IPS-NIHi7 (cell line): ENCODE data around the gene DPP3.
"Not testable (repeated sequence)": the region's sequence is repeated elsewhere in the genome, so short reads cannot be mapped to it uniquely, and the experiment has no call there.

Experiments
- DNase-seq: peaks from one replicate; pipeline ENCODE4 v3.0.0; 2012; ENCODE audit warnings: mixed read lengths; ENCODE audit errors: extremely low spot score

The DPP3 gene

DNA sequence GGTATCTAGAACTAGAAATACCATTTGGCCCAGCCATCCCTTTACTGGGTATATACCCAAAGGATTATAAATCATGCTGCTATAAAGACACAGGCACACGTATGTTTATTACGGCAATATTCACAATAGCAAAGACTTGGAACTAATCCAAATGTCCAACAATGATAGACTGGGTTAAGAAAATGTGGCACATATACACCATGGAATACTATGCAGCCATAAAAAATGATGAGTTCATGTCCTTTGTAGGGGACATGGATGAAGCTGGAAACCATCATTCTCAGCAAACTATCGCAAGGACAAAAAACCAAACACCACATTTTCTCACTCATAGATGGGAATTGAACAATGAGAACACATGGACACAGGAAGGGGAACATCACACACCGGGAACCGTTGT is 16.1 kb upstream of the DPP3 start:
- DNase-seq, result not testable (repeated sequence)

DNA sequence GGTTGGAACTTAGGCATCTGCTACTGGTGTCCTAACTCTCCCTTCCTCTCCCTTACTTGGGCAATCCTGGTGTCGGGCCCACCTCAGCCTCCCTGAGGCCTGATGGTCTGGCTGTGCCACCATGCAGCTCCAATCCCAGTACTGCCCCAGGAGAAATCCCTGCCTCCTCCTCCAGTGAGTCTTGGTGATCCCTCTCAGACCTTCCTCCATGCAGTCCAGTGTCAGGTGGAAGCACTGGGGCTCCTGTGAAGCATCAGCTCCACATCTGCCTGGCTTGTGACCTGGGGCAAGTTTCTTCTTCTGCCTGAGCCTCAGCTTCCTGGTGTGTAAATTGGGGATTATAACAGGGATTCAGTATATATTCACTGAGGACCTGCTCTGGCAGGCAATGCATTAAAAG is 15.3 kb upstream of the DPP3 start:
- no peak for DNase-seq

DNA sequence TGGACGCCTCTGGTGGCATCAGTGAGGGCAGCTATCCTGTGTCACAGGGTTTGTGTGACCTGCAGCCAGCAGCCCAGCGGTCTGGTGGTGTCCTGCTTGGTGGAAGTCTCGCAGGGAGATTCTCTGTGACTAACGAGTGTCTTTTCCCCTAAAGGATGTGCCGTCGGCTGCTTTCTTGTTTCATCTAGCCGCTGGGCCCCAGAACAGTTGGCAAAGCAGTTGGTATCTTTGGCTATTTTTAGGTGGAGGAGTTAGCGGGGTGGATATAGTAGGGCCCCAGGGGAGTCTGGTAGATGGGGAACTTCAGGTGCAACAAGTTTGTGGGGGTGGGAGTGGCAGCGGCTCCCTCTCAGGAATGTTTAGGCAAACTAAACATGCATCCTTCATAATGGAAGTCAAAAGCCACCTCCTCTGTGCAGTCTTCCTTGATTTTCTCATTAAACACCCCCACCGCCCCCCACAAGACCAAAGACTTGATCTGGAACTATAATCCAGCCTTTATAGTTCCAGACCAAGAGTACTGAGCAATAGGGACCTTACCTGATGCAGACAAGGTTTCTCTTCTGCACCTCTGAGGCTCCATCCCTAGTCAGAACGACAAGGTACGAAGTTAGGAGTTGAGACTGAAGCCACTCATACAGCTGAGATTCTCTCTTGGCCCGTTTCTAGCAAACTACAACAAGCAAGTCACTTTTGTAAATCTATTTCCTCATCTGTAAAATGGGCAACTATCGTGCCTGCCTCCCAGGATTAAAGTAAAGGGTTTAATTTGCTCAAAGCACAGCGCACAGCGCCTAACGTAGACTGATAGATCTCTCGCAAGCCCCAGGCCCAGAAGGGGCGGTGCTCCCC is 14.6 kb upstream of the DPP3 start:
- DNase-seq, result no peak

DNA sequence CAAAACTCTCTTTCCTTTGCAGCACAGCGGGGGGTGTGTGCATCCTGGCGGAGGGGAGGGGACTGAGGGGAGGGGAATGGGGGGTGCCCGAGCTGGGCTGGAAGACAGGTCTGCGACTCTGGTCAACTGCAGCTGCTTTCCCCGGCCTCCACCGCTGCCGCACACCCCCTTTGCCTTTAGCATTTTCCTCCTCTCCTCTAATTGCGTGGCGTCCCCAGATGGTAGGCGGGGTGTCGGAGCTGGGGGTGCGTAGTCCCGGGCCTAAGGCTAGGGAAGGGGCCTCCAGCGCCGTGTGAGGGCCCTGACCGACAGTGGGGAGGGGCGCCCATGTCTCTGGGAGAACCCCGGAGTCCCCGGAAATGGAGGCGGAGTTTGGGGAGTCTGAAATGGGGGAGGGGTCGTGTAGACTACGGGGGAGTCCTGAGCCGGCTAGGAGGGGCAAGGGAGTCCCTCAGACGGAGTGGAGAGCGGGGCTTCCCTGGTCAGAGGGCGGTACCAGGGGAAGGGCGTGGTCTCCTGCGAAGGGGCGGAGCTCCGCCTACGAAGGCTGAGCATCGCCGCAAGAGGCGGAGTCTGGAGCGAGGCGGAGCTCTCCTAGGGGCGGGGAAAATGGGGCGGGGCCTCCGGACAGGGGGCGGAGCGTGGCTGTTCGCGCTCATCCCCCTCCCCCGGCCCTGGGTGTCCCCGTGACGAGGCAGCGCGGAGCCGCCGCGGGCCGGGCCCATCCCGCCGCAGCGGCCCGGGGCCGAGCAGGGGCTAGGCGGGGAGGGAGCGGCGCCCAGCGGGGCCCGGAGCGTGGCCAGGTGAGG is 13.8 kb upstream of the DPP3 start, which contains the start of gene PELI3:
PELI3 (plus strand) TSS at position 681 of the 809 bp plus-strand sequence. CDS start 1,224 bp downstream, outside the sequence.
- peak; percentile 99 for DNase-seq

DNA sequence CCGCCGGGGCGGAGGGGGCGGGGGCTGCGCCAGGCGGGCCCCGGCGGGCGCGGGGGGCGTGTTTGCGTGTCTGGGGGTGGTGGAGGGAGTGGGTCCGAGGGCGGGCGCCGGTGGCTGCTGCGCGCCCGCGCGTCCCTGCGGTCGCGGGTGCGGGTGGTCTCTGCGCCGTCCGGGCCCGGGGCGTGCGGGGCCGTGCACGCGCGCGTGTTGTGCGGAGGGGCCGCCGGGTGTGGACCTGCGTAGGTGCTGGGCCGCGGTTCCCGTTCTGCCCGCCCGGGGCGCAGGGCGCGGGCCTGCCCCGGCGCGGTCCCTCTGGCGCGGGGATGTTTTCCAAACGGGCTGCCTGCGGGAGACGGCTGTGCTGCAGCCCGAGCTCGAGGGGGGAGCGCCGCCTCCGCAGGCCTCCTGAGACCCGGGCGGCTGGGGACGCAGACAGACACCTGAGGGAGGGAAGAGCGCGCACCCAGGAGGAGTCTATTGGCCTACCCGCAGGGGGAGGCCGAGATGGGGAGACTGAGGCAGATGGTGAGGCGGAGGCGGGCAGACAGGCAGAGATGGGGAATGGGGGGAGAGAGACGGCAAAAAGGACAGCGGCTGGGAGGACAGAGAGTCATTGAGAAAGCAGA is 13.1 kb upstream of the DPP3 start:
- peak; percentile 58 for DNase-seq

DNA sequence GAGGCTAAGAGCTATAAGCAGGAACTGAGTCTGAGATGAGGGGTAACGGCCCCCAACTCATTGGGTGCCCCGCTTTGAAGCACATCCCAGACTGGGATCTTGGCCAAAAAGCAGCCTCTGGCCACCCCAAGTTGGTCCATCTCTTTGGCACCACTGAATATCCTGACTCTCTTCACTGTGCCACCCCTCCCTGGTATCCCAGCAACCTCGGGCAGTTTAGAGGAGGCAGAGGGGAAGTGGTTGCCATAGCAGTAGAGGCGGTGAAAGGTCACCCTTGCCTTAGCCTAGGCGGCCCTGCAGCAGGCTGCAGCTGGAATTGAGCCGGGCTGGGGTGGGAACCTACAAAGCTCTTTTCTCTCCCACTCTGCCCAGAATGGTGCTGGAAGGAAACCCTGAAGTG is 12.5 kb upstream of the DPP3 start:
- no peak for DNase-seq

DNA sequence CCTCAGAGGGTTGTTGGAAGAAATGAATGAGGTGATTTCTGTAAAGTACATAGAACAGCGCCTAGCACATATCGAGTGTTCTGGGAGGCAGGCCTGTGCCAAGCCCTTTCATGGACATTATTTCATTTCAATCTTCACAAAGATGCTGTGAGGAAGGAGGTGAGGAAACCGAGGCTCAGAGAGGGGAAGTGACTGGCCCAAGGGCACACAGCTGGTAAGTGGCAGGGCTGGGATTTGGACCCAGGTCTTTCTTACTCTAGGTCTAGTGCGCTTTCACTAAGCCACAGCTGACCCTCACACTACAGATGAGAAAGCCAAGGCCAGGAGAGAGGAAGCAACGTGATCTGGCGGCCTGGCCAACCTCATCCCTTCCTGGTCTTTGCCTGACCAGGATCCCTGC is 11.5 kb upstream of the DPP3 start:
- DNase-seq, result no peak

DNA sequence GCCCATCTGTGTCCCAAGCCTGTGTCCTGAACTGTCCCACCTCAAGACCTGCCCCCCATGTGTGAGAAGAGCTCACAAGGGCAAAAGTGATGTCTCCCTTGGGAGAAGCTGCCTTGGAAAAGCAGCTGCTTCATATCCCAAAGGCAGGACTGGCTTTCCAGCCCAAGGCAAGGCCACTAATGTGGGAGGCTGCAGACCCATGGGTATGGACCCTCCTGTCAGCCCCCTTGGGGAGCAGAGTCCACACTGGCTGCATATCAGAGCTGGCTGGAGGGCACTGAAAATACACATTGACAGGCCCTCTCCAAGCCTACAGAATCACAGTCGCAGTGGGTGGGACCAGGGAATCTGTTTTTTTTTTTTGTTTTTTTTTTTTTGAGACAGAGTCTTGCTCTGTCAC is 10.8 kb upstream of the DPP3 start:
- no peak for DNase-seq

DNA sequence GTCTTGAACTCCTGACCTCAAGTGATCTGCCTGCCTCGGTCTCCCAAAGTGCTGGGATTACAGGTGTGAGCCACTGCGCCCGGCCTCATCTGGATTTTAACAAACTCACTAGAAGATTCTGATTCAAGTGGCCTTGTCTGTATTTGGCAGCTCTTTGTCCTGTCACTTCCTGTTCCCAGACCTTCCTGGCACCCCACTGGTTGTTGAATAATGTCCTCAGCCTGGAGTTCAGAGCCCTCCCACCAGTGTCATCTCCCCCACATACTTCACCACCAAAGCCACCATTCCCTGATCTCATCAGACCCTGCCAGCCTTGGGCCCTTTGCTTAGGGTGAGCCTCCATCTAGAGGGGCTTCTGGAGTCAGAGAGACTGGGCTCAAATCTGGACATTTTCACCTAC is 10.2 kb upstream of the DPP3 start:
- no peak for DNase-seq

DNA sequence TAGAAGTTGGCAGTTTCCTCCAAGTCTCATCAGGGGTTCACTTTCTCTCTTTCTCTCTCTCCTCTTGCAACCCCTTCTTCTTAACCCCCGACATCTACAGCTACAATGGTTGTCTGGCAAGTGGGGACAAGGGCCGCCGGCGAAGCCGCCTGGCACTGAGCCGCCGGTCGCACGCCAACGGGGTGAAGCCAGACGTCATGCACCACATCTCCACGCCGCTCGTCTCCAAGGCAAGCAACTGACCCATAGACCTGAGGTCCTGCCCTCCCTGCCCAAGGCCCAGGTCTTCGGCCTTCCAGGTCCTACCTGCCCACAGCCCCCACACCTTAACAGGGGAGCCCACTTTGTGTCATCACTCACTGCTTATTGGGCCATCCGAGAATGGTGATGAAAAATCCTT is 9.1 kb upstream of the DPP3 start:
- no peak for DNase-seq

DNA sequence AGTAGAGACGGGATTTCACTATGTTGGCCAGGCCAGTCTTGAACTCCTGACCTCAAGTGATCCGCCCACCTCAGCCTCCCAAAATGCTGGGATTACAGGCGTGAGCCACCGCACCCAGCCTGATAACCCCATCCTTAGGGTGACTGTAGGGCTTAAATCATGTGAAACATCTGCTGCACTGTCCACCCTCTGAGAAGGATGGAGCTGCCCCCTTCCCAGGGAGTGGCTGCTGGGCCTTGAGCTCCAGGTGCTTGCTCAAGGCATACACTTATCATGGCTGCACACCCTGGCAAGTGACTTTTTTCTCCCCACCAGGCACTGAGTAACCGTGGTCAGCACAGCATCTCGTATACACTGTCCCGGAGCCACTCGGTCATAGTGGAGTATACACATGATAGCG is 8.2 kb upstream of the DPP3 start:
- DNase-seq, result no peak

DNA sequence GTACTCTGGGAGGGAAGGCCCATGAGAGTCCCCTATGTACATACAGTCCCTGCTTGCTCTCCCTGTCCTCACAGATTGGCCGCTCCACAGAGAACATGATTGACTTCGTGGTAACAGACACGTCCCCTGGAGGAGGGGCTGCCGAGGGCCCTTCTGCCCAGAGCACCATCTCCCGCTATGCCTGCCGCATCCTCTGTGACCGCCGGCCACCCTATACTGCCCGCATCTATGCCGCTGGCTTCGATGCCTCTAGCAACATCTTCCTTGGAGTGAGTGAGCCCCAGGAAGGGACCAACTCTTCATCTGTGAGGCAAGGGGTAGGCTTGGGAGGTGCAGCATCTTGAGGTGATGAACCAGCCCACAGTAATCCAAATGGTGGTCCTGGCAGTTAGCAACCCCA is 7.1 kb upstream of the DPP3 start:
- DNase-seq, result no peak

DNA sequence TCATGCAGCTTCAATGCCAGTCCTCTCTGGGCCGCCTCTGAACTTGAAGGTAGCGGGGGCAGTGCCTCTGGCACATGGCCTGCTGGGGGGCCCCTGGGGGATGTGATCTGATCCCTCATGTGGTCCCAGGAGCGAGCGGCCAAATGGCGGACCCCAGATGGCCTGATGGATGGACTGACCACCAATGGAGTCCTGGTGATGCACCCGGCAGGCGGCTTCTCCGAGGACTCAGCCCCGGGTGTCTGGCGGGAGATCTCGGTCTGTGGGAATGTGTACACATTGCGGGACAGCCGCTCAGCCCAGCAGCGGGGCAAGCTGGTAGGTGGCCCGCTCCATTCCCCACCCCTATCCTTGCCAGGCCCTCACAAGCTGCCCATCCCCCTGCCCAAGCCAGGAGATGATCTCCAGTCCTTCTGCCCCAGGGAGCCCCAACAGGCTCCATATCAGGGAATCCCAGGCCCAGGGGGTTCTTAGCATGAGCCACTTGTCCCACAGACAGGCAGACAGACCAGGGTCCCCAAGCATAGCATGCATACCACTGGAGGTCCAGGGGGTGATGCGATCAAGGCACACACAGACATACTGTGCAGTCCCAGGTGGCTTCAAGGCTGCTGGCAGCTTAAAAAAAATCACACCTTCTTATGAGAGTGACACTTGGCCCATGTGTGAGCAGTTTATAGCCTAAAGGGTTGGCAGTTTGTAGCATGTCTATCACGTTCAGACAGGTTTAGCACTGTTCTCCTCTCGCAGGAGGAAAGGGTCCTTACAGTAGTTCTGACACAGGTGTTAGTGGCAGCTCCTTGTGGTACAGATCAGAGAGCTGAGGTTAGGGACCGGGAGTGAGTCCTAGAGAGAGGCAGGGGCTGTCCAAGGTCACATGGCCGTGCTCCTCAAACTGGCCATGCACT is 6.4 kb upstream of the DPP3 start:
- DNase-seq, result no peak

DNA sequence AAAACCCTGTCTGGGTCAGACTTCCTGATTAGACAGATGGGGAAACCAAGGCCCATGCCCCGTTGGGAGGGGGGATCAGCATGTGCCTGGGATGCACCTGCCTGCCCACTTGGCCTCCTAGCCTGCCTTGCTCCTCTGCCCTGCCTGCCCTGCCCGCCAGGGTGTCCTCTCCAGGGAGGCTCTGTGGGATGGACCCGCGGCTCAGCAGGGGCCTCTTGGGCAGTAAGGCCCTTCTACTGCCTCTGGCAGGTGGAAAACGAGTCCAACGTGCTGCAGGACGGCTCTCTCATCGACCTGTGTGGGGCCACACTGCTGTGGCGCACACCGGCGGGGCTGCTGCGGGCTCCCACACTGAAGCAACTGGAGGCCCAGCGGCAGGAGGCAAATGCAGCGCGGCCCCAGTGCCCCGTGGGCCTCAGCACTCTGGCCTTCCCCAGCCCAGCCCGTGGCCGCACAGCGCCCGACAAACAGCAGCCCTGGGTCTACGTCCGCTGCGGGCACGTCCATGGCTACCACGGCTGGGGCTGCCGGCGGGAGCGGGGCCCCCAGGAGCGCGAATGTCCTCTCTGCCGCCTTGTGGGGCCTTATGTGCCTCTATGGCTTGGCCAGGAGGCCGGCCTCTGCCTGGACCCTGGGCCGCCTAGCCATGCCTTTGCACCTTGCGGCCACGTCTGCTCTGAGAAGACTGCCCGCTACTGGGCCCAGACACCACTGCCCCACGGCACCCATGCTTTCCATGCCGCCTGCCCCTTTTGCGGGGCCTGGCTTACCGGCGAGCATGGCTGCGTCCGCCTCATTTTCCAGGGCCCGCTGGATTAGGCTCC is 4.7 kb upstream of the DPP3 start:
- DNase-seq, result no peak

DNA sequence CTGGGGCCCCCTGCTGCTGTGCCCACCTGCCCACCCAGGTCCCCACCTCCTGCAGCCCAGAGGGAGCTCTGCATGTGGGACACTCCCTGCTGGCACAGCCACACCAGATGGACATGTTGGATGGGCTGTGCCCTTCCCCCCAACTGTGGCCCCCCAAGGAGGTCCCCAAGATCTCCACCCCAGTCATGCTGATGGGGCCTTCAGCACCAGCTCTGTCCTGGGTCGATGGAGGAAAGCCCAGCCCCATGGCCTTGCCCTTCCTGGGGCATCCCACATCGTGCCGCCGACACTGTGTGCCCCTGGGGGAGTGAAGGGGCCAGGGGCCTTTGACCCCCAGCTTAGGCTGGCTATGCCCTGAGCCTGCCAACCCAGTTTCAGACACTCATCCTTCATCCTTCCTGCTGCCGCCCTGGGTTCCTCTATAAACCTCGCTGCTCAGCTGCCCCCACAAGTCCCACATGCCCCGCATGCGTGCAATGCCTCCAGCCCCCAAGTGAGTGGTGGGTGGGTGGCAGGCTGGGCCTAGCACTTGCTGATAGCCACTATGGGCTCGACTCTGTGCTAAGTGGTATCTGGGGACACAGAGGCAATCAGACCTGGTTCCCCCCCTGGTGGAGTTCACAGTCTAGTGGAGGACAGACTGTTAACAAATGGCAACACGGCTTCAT is 3.9 kb upstream of the DPP3 start:
- DNase-seq, result no peak

DNA sequence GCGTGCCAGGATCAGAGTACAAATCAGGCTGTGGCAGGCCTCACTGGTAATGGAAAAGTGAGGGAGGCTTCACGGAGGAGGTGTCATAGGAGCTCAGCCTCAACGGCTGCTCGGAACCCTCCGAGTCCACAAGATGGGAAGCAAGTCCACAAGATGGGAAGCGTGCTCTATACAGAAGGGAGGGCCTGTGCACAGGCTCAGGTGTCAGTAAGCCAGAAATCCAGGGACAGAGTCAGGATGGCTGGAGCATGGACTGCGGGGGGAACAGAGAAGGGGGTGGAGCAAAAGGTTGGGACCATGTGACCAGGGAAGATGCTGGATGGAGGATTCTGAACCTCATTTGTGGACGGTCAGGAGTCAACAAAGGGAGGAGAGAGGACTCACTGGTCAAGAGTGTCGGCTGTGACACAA is 3.4 kb upstream of the DPP3 start:
- DNase-seq, result peak; percentile 53

DNA sequence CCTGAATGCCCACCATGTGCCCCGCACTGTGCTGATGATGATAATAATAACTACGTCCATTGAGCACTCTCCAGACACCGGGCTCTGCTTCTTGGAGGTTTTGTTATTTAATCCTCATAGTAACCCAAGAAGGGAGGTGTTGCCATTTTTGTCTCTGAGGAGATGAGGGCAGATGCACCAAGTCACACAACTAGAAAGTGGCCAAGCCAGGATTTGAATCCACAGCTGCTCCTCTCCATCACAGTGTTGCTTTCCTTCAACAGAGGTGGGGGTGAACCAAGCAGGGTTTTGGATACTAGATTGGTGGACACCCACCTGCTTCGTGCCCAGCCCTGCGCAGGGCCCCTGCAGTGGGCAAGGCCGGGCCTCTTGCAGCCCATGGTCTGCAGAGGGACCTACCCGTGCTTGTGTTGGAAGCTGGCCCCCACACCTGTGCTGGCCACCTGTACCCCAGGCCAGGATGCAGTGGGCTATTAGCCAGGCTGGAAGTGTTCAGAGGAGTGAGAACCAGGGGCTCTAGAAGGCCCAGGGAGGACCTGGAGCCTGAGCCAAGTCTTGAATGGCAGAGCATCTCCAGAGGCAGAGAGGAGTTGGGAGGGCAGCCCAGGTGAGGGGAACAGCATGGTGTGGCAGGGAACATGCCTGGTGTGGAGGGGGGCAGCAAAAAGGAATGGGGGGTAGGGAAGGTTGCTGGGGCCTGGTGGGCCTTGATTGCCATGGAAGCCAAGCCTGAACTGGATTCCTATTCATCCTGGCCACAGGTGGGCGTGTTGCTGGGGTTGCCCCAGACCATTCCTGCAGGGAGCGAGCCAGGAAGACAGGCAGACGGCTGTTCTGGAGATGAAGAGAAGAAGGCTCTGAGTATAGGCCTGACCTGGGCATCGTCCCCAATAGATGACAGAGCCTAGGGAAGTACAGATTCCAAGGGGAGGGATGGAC is 2.7 kb upstream of the DPP3 start:
- DNase-seq, result no peak

DNA sequence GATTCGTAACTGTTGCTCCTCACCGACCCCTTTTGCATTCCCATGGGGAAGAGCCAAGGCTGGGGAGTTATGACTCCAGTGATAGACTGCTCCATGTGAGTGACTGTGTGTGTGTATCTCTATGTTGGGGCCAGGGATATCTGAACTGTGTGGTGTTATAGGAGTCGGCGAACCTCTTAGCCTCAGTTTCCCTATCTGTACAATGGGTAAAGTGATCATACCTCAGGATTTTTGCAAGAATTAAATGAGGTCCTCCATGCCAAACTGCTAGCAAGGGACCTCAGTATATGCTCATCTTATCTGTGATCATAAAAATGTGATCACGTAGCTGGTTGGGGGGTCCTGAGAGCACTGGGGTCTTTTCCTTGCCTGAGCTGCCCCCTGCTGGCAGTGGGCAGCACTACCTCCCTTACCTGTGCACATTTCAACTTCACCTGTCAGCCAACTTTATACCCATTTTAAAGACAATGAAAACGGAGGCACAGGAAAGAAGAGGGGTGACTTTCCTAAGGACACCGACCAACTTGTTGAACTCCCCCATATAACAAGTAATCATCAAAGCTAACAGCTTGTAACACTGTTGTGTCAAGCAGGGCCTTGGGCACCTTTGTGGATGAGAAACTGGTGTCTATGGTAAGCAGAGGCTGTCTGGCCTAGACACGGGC is 1.4 kb upstream of the DPP3 start:
- peak; percentile 68 for DNase-seq
